Gastroesophageal sphincter (tissue), 4 donors: Measurements from ENCODE around the gene CBY3. TPM values are rescaled to one million over a fixed set of nuclear protein-coding genes. Genes with fewer than 3 reads are reported as not detected.
"Not testable (repeated sequence)": the region's sequence is repeated elsewhere in the genome, so short reads cannot be mapped to it uniquely, and the experiment has no call there.

Experiments
- ATAC-seq: fragments of 150-250 bp; one replicate; pipeline ENCODE4 v1.9.1; 2016; ENCODE audit warnings: mild to moderate bottlenecking, moderate library complexity
- H3K27ac ChIP-seq, 4 donors: fragments of 200-600 bp; sonication (generic) in 3 of 4; 1 replicate in 3 of 4; 2 replicates in 1 of 4; pipeline ENCODE4 v1.5.1; 2016 to 2019
- H3K27me3 ChIP-seq: fragments of 200-600 bp; sonication (generic); one replicate; pipeline ENCODE4 v1.5.1; 2019
- H3K36me3 ChIP-seq, 2 donors: fragments of 200-600 bp; sonication (generic); one replicate each; pipeline ENCODE4 v1.5.1; 2019; ENCODE audit warnings: control low read depth in 1 of 2
- H3K4me1 ChIP-seq, 3 donors: fragments of 200-600 bp; sonication (generic); 1 replicate in 2 of 3; 2 replicates in 1 of 3; pipeline ENCODE4 v1.5.1; 2016 to 2019; ENCODE audit warnings: control low read depth in 2 of 3
- H3K4me3 ChIP-seq, 2 donors: fragments of 200-600 bp; sonication (generic); one replicate each; pipeline ENCODE4 v1.5.1; 2019; ENCODE audit warnings: mild to moderate bottlenecking in 1 of 2, moderate library complexity in 1 of 2
- H3K9me3 ChIP-seq, 3 donors: fragments of 200-600 bp; sonication (generic); one replicate each; pipeline ENCODE4 v1.5.1; 2017 to 2019; ENCODE audit warnings: control low read depth in 2 of 3
- EP300 ChIP-seq: sonication (generic); formaldehyde crosslinking; IDR thresholded peaks from one replicate; pipeline ENCODE4 v1.6.1; 2017; ENCODE audit warnings: antibody characterized with exemption, mild to moderate bottlenecking
- POLR2A ChIP-seq, 2 donors: fragments of 450-650 bp; IDR thresholded peaks; one replicate each; pipeline ENCODE4 v1.6.1; 2017; ENCODE audit warnings: antibody characterized with exemption in 2 of 2, mild to moderate bottlenecking in 2 of 2, moderate library complexity in 1 of 2
- POLR2AphosphoS5 ChIP-seq: sonication (generic); formaldehyde crosslinking; IDR thresholded peaks from one replicate; pipeline ENCODE4 v1.6.1; 2017; ENCODE audit warnings: antibody characterized with exemption
- WGBS, 2 donors: methylation state at CpG; one replicate each; pipeline ENCODE4 v1.1.5; 2018; ENCODE audit warnings: low coverage in 1 of 2; 5-methylcytosine and 5-hydroxymethylcytosine counted together
- small RNA-seq, 4 donors: library from RNA; depleted of rRNA; stranded (forward); fragments of <200 nt; gene quantifications; one replicate each; pipeline ENCODE3, GENCODE V24; 2016
- total RNA-seq, 4 donors: library from RNA; depleted of rRNA; stranded (reverse); fragments of >200 nt; gene quantifications; one replicate each; pipeline ENCODE4 v1.1.0, GENCODE V29; 2016
- TF ChIP-seq, protein P1 (sequence below), 4 experiments: fragments of 200-600 bp in 2 of 4; fragments of 450-650 bp in 2 of 4; sonication (generic) in 1 of 4; IDR thresholded peaks; one replicate each; pipeline ENCODE4 v1.5.1; 2017 to 2019; ENCODE audit warnings: antibody characterized with exemption in 4 of 4, mild to moderate bottlenecking in 2 of 4, moderate library complexity in 2 of 4

CBY3 gene
- total RNA-seq, 4 donors from 2014 or later, result not detected

- Histone ChIP-seq H3K36me3 (no peaks in the 10 kb centered on the region), H3K27ac (no peak overlapping the region), H3K9me3 (no peaks in the 10 kb centered on the region), H3K27me3 (no peaks in the 10 kb centered on the region), H3K4me1 (no peaks in the 10 kb centered on the region), H3K4me3 (no peak overlapping the region)
- TF ChIP-seq POLR2AphosphoS5 (no peak), POLR2A (IDR thresholded peaks at IDR 0.05) (no peak), EP300 (no peak)
- TF ChIP-seq, protein P1, sequence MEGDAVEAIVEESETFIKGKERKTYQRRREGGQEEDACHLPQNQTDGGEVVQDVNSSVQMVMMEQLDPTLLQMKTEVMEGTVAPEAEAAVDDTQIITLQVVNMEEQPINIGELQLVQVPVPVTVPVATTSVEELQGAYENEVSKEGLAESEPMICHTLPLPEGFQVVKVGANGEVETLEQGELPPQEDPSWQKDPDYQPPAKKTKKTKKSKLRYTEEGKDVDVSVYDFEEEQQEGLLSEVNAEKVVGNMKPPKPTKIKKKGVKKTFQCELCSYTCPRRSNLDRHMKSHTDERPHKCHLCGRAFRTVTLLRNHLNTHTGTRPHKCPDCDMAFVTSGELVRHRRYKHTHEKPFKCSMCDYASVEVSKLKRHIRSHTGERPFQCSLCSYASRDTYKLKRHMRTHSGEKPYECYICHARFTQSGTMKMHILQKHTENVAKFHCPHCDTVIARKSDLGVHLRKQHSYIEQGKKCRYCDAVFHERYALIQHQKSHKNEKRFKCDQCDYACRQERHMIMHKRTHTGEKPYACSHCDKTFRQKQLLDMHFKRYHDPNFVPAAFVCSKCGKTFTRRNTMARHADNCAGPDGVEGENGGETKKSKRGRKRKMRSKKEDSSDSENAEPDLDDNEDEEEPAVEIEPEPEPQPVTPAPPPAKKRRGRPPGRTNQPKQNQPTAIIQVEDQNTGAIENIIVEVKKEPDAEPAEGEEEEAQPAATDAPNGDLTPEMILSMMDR (IDR thresholded peaks at IDR 0.05), result no peak
- no peak for ATAC-seq
- WGBS, 2 donors, result 86 to 95% methylated on average over 2 to 6 of the region's 9 CpGs
These were observed 32.4 kb downstream of the CBY3 start for GRCh38 chr5:179648410-179648809.

GRCh38 chr5:179644766-179645165 lies 36.1 kb downstream of the CBY3 start:
- H3K36me3 ChIP-seq, H3K4me3 ChIP-seq, H3K4me1 ChIP-seq, H3K27ac ChIP-seq, H3K9me3 ChIP-seq, H3K27me3 ChIP-seq, ATAC-seq: not testable (repeated sequence)
- WGBS, 2 donors, result 81 to 85% methylated on average over 4 of the region's 5 CpGs

- not testable (repeated sequence) for H3K4me1 ChIP-seq, H3K27ac ChIP-seq, H3K27me3 ChIP-seq, H3K4me3 ChIP-seq, H3K9me3 ChIP-seq, H3K36me3 ChIP-seq, ATAC-seq
- 78 to 100% methylated on average over 1 to 3 of the region's 16 CpGs for WGBS, 2 donors
These were observed 37.5 kb downstream of the CBY3 start for GRCh38 chr5:179643141-179643920.

DNA sequence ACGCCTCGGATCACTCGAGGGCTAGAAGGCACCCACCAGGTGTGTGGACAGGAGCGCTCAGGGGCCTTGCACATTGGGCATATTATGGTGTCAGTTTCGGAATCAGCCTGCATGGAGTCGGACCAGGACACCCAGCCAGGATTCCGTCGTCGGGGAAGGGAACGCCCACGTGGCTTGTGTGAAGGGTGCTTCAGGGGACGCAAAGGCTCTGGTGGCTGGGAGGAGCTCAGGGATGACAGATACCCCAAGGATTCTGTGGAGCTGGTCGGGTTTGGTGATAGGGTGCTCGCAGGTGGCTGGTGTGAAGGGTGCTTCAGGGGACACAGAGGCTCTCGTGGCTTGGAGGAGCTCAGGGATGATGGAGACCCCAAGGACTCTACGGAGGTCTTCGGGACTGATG lies 38.2 kb downstream of the CBY3 start:
- not testable (repeated sequence) for H3K4me1 ChIP-seq, ATAC-seq, H3K9me3 ChIP-seq, H3K27me3 ChIP-seq, H3K4me3 ChIP-seq, H3K36me3 ChIP-seq, H3K27ac ChIP-seq
- WGBS, 2 donors, result 62% methylated on average over 5 of the region's 17 CpGs; no CpG with 5 or more reads in 1 of the 2 donors

DNA sequence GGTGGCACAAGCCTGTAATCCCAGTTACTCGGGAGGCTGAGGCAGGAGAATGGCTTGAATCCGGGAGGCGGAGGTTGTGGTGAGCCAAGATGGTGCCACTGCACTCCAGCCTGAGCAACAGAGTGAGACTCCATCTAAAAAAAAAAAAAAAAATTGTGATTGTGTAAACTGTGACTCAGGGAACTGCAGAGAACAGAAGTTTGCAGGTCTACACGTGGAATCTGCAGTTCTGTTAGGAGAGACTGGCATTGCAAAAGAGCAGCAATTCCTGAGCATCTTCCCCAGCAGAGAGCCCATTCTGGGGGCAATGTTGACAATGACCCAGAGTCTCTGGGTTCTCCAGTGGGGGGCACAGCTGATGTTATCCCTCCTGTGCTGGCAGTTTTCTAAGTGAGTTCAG lies 39.1 kb downstream of the CBY3 start:
- H3K27ac ChIP-seq, H3K4me1 ChIP-seq, H3K27me3 ChIP-seq, ATAC-seq, H3K4me3 ChIP-seq, H3K36me3 ChIP-seq, H3K9me3 ChIP-seq: not testable (repeated sequence)
- no CpG with 5 or more reads among the region's 4 CpGs for WGBS, 2 donors

DNA sequence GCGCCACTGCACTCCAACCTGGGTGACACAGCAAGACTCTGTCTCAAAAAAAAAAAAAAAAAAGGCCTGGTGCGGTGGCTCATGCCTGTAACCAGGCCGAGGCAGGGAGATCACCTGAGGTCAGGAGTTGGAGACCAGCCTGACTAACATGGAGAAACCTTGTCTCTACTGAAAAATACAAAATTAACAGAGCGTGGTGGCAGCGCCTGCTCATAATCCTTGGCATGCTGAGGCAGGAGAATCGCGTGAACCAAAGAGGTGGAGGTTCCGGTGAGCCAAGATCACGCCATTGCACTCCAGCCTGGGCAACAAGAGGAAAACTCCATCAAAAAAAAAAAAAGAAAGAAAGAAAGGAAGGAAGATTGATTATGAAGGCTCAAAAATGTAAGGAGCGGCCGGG lies 41.5 kb downstream of the CBY3 start:
- not testable (repeated sequence) for ATAC-seq, H3K4me1 ChIP-seq, H3K27me3 ChIP-seq, H3K4me3 ChIP-seq, H3K9me3 ChIP-seq, H3K27ac ChIP-seq, H3K36me3 ChIP-seq
- 85 to 97% methylated on average over 6 to 7 of the region's 11 CpGs for WGBS, 2 donors

- Histone ChIP-seq H3K27ac (peak overlapping the region in 1 of 4 donors; percentile 61), H3K4me1 (peaks cover 0 to 12% (median 3%) of the 10 kb centered on the region in 3 donors), H3K4me3 (peak overlapping the region in 1 of 2 donors; percentile 29)
- H3K27me3 ChIP-seq, H3K9me3 ChIP-seq, H3K36me3 ChIP-seq: not testable (repeated sequence)
- no CpG with 5 or more reads among the region's 49 CpGs for WGBS, 2 donors
- ATAC-seq, result peak; percentile 97
These were observed 46.3 kb downstream of the CBY3 start for GRCh38 chr5:179634370-179635172.

DNA sequence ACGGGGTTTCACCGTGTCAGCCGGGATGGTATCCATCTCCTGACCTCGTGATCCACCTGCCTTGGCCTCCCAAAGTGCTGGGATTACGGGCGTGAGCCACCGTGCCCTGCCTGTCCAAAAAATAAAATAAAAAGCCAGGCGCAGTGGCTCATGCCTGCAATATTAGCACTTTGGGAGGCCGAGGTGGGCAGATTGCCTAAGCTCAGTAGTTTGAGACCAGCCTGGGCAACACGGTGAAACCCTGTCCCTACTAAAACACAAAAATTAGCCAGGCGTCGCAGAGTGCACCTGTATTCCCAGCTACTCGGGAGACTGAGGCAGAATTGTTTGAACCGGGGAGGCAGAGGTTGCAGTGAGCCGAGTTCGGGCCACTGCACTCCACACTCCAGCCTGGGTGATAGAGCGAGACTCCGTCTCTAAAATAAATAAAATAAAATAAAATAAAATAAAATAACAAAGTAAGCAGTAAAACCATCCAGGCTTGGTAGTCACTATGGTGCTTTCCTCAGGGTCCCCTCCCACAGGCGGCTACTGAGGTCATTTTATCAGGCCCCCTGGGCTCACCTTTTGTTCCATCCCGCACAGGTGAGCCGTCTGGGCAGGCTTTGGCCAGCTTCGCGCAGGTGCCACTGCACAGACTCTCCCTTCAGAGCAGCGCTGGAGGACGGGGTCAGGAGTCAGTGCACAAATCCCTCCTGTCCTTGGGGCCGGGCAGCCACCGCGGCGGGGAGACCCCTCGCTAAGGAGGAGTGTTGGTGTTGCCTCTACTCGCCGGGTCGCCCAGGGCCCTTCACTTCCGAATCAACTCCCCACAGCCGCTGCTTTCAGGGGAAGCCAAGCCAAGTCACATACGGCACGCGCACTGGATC lies 47.1 kb downstream of the CBY3 start:
- H3K4me1 ChIP-seq, result peaks cover 0 to 12% (median 3%) of the 10 kb centered on the region in 3 donors
- H3K4me3 ChIP-seq, result peak overlapping the region; percentile 41 to 53
- H3K9me3 ChIP-seq, H3K27me3 ChIP-seq, ATAC-seq: not testable (repeated sequence)
- peaks cover 0 to 10% of the 10 kb centered on the region in 2 donors for H3K36me3 ChIP-seq
- 35 to 37% methylated on average over 9 to 10 of the region's 38 CpGs for WGBS, 2 donors
- H3K27ac ChIP-seq, result peak overlapping the region in 2 of 4 donors; percentile 42 to 57

Small RNA genes within 50 kb of the gene (small RNA-seq; reads per million reads assigned to genes)
- gene RF00017, result 0 reads per million in 4 donors

Other genes with a start within 250 kb of the CBY3 start
- gene RUFY1, start 130.5 kb downstream of the CBY3 start, total RNA-seq, result 10 to 100 TPM; 38.1 to 59.0 (median 54.8) TPM
- 100 to 1,000 TPM; 250 to 604 (median 331) TPM for gene HNRNPH1, start 57.4 kb downstream of the CBY3 start, total RNA-seq
- 100 to 1,000 TPM; 281 to 400 (median 342) TPM for gene CANX, start 17.9 kb upstream of the CBY3 start, total RNA-seq
- gene MAML1, start 51.8 kb upstream of the CBY3 start, total RNA-seq, result 10 to 100 TPM; 31.8 to 51.3 (median 36.8) TPM
- gene LTC4S, start 113.0 kb upstream of the CBY3 start, total RNA-seq, result 1 to 10 TPM in 3 of 4 donors, not detected in 1; 7.5 to 8.8 (median 8.2) TPM
- 10 to 100 TPM; 42.5 to 58.5 (median 47.2) TPM for gene MGAT4B, start 125.8 kb upstream of the CBY3 start, total RNA-seq
- 100 to 1,000 TPM; 305 to 485 (median 408) TPM for gene SQSTM1, start 139.9 kb upstream of the CBY3 start, total RNA-seq
- gene MRNIP, start 177.8 kb upstream of the CBY3 start, total RNA-seq, result 10 to 100 TPM; 17.9 to 50.6 (median 34.3) TPM
- 100 to 1,000 TPM in 2 of 4 donors, 10 to 100 TPM in 2; 58.8 to 439 (median 212) TPM for gene TBC1D9B, start 226.9 kb upstream of the CBY3 start, total RNA-seq